ENCODE results near the gene G6PC3.

DNA sequence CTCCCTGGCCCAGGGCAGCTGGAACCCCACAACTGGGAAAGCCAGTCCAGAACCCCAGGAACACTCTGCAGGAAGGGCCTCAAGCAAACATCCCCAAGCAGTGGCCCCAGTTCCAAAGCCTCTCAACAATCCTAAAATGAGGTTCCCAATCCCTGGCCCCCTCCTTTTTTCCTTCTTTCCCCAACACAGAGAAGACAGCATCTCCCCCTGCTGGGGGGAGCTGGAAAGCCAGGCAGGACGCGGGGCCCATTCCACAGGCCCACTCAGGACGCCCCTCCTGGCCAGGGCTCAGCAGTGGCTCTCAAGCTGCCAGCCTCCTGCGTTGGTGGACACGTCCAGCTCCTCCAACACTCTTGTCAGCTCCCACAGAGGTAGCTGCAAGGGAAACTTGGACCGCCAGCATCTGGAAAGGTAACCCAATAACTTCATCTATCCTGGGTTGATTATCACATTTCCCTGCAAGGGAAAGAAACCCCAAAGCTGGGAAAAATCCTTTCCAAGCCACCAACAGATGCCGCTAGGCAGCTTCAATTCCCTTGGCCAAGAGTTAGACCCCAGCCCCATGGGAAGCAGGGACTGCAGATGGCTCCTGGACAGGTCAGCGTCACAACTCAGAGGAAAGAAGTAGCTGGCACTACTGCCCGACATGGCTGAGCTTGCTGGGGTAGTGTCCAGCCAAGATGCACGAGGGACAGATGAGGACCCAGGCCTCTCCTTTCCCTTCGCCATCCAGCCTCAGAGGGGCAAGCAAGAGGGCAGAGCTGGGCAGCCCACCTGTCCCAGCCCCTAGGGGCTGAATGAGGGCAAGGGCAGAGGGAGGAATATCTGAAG, 45.3 kb downstream of the G6PC3 start:
- TF ChIP-seq, protein P1, sequence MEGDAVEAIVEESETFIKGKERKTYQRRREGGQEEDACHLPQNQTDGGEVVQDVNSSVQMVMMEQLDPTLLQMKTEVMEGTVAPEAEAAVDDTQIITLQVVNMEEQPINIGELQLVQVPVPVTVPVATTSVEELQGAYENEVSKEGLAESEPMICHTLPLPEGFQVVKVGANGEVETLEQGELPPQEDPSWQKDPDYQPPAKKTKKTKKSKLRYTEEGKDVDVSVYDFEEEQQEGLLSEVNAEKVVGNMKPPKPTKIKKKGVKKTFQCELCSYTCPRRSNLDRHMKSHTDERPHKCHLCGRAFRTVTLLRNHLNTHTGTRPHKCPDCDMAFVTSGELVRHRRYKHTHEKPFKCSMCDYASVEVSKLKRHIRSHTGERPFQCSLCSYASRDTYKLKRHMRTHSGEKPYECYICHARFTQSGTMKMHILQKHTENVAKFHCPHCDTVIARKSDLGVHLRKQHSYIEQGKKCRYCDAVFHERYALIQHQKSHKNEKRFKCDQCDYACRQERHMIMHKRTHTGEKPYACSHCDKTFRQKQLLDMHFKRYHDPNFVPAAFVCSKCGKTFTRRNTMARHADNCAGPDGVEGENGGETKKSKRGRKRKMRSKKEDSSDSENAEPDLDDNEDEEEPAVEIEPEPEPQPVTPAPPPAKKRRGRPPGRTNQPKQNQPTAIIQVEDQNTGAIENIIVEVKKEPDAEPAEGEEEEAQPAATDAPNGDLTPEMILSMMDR (IDR thresholded peaks at IDR 0.05), result peak; percentile 18 to 65 (median 42)
- no peak for TF ChIP-seq POLR2A (IDR thresholded peaks at IDR 0.05)

Data from thyroid gland (tissue), 4 donors.